ENCODE data around the gene UBE3C.
"Not testable (repeated sequence)": the region's sequence is repeated elsewhere in the genome, so short reads cannot be mapped to it uniquely, and the experiment has no call there.

The UBE3C gene

GRCh38 chr7:157132796-157133195, 5.9 kb upstream of the UBE3C start:
- DNase-seq, result no peak

- no peak for DNase-seq
These were observed 5.4 kb upstream of the UBE3C start for GRCh38 chr7:157133304-157133703.

GRCh38 chr7:157136372-157136771, 2.4 kb upstream of the UBE3C start:
- DNase-seq, result peak; percentile 57 to 65

- DNase-seq, result no peak
These were observed 664 bp upstream of the UBE3C start for GRCh38 chr7:157138101-157138423.

GRCh38 chr7:157139111-157139809, 534 bp downstream of the UBE3C start:
- no peak for DNase-seq

GRCh38 chr7:157139810-157140510, 1.2 kb downstream of the UBE3C start:
- peak; percentile 18 to 49 for DNase-seq

- no peak for DNase-seq
These were observed 1.8 kb downstream of the UBE3C start for GRCh38 chr7:157140511-157140905.

- DNase-seq, result no peak
These were observed 2.9 kb downstream of the UBE3C start for GRCh38 chr7:157141525-157142060.

- DNase-seq, result no peak
These were observed 5.1 kb downstream of the UBE3C start for GRCh38 chr7:157143788-157144187.

- no peak for DNase-seq
These were observed 10.6 kb downstream of the UBE3C start for GRCh38 chr7:157149317-157149716.

- no peak for DNase-seq
These were observed 12.2 kb downstream of the UBE3C start for GRCh38 chr7:157150882-157151281.

GRCh38 chr7:157151626-157152339, 13.1 kb downstream of the UBE3C start:
- no peak for DNase-seq

GRCh38 chr7:157152391-157152937, 13.7 kb downstream of the UBE3C start:
- no peak for DNase-seq

- no peak for DNase-seq
These were observed 14.5 kb downstream of the UBE3C start for GRCh38 chr7:157153260-157153659.

GRCh38 chr7:157155959-157156358, 17.2 kb downstream of the UBE3C start:
- DNase-seq, result no peak

- DNase-seq, result no peak
These were observed 19.7 kb downstream of the UBE3C start for GRCh38 chr7:157158400-157158799.

- not testable (repeated sequence) for DNase-seq
These were observed 20.8 kb downstream of the UBE3C start for GRCh38 chr7:157159537-157159936.

GRCh38 chr7:157160433-157160832, 21.7 kb downstream of the UBE3C start:
- DNase-seq, result no peak

- DNase-seq, result no peak
These were observed 27.3 kb downstream of the UBE3C start for GRCh38 chr7:157165987-157166386.

GRCh38 chr7:157168571-157168970, 29.8 kb downstream of the UBE3C start:
- no peak for DNase-seq

GRCh38 chr7:157176771-157177170, 38.0 kb downstream of the UBE3C start:
- no peak for DNase-seq

GRCh38 chr7:157177333-157177982, 38.7 kb downstream of the UBE3C start:
- DNase-seq, result no peak

GRCh38 chr7:157177983-157178381, 39.3 kb downstream of the UBE3C start:
- DNase-seq, result no peak

Data from AML-193 (cell line).